GM10847 (cell line): ENCODE data around the gene USP12.

Experiments
- POLR2A ChIP-seq: IDR thresholded peaks from 2 replicates; pipeline ENCODE4 v1.6.1; 2011; ENCODE audit not compliant: insufficient read length; ENCODE audit errors: extremely low read depth

Gene USP12

GRCh38 chr13:27188239-27188638 lies 16.6 kb upstream of the USP12 start:
- no peak for TF ChIP-seq POLR2A

GRCh38 chr13:27186295-27186694 lies 14.7 kb upstream of the USP12 start:
- no peak for TF ChIP-seq POLR2A

DNA sequence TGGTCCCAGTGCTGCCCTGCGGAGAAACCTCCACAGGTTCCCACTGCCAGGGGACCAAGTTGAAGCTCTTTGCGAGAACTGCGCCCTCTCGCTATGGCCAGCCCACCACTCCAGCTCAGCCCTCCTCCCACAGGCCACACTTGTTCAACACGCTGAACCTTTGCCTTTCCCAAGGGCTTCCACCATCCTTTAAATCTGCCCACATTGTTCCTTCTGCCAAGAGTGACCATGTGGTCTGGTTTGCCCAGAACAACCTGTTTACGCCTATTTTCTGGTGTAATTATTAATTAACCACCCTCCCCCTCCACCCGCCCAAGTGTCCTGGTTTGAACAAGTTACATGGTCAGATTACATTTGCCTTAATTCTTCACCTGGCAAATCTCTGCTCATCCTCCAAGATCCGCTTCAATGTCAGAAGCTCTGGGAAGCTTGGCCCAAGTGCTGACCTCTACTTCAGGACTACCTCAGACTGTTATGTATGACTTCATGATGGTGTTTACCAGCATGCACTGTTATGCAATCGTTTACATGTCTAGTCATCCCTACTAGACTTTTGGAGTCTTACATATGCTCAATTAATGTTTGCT lies 12.0 kb upstream of the USP12 start:
- TF ChIP-seq POLR2A: no peak

DNA sequence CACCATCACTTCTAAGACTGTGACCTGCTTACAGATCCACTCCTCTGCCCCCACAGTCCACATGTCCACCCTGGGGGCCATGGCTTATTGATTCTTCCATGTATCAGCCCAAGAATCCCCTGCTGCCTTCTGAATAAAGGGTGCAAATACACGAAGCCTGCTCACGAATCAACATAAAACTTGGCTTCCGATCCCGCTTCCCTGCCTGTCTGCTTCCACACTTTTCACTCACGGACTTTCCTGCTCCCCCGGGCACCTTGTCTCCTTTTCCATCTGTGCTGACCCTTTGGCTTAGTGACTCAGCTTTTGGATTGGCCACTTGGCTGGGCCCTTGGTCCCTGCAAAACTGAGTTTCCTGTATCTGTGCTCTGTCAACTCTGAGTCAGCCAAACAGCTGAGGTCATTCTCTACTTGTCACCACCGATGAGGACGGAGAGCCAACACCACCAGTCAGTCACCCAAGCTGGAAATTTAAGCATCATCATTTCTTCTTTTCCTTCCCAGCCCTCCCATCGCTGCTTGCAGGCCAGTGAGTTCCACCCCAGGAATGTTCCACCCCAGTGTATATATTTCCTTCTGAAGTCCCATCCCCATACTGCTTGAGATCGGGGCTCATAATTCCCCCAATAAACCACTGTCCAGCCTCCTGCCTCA lies 11.4 kb upstream of the USP12 start:
- TF ChIP-seq POLR2A: no peak

DNA sequence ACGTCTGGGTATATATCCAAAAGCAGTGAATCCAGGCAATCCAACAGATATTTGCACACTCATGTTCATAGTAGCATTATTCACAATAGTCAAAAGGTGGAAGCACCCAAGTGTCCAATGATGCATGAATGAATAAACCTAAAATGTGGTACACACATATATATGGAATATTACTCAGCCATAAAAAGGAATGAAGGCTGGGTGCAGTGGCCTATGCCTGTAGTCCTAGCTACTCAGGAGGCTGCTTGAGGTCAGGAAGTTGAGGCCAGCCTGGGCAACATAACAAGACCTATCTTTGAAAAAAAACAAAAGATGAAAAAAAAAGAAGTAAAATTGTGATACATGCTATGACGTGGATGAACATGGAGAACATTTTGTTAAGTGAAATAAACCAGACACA lies 10.4 kb upstream of the USP12 start:
- no peak for TF ChIP-seq POLR2A

DNA sequence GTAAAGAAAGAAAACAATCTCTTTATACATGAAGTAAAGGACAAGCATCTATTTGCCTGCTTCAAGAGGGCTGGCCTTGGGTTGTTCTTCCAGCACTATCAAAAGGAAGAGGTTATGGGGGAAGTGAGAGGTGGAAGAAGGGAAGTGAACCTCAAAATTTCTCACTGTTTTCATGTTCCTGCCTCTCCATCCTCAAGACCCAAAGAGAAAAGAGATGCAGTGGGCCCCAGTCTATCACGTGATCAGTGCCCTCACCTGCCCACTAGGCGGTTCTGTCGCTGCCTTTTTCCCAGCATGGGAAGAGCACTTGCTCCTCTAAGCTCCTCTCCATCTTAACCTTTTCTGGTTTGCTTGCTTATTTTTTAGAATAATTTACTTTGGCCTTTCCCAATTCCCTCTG lies 6.2 kb upstream of the USP12 start:
- no peak for TF ChIP-seq POLR2A

DNA sequence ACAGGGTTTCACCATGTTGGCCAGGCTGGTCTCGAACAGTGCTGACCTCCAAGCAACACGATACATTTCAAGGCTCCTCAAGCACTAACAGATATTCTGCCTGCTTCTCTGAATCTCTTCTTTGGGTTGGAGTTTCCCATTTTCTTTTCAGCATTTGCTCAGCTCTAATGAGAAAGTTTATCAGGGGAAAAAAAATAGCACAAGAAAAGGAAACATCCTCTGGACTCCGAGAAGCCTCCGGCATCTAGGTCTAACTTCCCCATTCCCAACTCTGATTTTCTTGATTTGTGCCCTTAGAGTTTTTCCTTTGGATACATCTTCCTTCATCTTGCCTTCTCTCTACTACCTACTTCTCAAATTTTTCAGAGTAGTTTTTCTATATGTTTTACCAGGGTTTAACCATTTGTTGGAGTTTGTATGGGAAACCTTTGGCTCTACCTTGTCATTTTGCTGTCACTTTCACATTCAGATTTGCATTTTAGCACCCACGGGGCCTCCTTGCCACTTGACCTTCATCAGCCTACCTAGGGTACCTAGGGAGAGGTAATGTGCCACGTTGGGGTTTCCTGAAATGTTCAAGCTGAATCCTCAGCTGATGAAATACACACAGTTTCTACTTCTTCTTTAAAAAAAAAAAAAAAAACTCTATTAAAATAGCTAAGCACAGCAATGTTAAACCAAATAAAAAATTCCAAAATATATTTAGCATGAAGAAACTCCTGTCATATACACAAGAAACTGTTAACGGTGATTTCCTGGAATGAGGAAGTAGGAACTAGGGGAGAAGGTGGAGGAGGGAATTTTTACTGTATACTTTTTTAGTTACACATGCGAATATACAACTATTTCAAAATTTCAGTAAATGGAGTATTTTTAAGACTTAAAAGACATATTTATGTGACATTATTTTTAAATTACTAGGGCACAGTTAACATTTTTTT lies 5.1 kb upstream of the USP12 start:
- no peak for TF ChIP-seq POLR2A

DNA sequence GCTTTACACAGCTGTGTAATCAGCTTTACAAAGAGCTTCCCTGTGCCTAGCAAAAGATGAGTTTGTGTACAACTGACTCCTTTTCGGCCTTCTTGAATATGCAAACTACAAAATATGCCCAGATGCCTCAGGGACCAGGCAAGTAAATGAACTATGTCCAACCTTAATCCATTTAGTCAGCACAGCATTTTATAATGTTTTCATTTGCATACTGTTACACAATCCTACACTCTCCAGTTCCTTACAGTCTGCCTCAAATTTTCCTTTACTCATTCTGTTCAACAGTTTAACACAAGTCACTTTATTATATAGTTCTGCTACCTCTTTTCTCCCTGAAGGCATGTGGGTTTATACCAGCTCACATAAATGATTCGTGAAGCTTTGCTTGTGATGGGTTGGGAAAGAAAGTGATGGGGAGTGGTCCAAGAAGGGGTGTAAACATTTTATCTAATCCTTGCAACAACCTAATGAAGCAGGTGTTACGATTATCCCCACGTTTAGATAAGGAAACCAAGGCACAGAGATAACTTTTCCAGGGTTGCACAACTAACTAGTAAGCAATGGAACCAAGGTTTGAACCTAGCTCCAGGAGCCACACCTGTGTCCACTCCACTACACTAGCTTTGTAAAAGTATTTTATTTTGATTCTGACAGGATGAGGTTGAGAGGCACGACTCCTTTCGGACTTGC lies 3.3 kb upstream of the USP12 start:
- TF ChIP-seq POLR2A: no peak

GRCh38 chr13:27172495-27172842 lies 858 bp upstream of the USP12 start:
- TF ChIP-seq POLR2A: no peak

DNA sequence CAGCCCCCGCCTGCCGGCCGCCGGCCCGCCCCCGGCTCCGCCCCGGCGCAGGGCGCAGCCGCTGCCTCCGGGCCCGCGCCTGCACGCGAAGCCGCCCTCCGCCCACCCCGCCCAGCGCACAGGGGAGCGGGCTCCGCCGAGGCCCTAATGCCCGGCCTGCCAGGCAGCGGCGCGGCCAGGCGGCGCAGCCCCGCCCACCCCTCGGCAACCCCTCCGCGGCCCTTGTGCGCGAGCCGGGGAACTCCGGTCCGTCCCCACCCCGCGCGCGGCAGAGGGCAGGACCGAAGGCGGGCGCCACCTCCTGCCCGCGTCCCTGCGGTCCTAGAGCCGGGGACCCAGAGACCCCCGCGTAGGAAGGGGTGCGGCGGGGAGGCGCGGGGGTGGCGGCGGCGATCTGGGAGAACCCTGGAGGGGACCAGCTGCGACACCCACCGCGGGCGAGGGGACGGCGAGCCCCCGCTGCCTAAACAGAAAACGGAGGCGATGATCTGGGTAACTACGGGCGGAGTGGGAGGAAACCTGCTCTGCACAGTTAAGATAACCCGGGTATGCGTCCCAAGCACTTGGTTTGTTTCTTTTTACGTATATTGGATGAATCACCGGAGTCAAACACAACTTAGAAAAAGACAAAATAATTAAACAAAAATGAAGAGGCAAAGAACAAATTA lies 350 bp upstream of the USP12 start:
- TF ChIP-seq POLR2A: peak; percentile 38

- no peak for TF ChIP-seq POLR2A
Measured at GRCh38 chr13:27170516-27171243, 931 bp downstream of the USP12 start.

DNA sequence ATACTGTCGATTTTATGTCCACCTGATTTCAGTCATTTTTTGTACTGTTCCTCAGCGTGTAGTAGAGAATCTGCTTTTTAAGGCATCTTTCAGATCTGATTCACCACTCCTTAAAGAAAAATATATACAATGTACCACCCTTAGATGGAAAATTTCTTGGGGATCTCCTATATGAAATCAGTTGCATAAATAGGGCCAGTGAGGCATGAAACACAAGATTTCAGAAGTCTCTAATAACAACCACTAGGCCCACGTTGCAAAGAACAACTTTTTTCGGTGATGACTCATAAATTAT lies 1.4 kb downstream of the USP12 start:
- no peak for TF ChIP-seq POLR2A

DNA sequence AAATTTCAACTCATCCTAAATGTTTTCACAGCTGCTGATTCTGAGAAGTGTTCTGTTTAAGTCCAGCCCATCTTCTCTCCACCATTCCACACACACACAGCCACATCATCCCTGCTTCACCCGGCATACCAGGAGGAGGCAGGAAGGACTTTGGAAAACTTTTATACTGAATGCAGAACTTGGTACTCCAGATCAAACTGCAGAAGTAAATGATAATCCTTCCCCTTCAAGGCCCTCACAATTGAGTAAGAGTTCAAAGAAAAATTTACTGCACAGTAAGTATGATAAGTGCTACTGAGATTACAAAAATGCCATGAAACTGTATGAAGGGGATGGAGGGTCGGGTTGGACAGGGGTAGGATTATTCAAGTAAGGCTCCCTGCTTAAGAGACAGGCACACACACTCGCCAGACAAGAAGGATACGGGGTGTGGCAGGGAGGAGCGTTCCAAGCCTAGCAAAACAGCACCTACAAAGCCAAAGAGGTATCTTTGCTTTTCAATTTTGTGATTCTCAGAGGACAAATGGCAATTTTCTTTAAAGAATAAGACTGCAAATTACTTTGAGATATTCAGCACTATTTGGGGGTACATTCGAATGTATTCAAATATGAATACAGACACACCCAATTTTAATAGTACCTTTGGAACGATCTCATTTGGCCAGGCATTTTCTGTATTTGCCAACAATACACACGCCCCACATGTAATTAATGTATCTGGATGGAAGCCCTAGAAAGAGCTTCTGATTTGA lies 2.5 kb downstream of the USP12 start:
- TF ChIP-seq POLR2A: no peak

DNA sequence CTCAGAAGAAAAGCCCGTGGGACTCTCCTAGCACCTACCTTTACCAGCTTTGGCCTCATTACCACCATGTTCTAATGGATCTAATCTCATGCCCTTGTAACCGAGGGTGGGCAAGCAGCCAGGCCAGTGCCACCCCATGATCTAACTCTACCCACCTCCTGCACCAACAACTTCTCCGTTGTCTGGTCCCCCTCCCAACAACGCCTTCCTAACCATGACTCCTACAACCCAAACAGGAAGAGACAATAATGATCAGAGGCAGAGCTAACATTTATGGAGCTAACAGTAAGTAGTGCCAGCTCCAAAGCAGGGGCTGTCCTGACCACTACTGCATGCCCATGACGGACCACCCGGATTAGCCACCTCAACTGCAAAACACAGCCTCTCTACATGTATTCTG lies 3.5 kb downstream of the USP12 start:
- TF ChIP-seq POLR2A: no peak

DNA sequence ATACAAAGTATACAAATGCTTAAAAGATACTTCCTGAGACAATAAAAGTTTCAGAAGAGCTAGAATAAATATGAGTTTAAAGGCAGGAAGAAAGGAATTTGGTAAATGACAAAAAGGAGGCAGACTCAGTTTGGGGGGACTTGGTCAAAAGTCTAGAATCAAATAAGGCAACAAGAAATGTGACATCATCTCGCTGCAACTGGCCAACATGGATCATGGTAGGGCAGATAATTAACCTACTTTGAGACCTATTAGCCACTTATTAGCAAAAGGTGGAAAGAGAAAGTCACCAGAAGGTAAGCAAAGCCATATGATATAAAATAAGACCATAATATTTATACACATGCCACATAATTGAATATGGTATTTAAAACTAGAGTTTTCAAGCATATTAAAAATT lies 5.3 kb downstream of the USP12 start:
- no peak for TF ChIP-seq POLR2A

- TF ChIP-seq POLR2A: no peak
Measured at GRCh38 chr13:27161980-27162379, 9.6 kb downstream of the USP12 start.
